GM19324 (cell line): ENCODE measurements around the gene TRIM62.

ENCODE experiments used
- ATAC-seq: cut with Tn5 transposase; IDR thresholded peaks from one replicate; pipeline ENCODE4 v1.9.1; 2021; ENCODE audit warnings: mild to moderate bottlenecking, moderate library complexity; ENCODE audit not compliant: unreplicated experiment, low FRiP score

The TRIM62 gene

GRCh38 chr1:33162141-33162540 is 19.7 kb downstream of the TRIM62 start:
- no peak for ATAC-seq

DNA sequence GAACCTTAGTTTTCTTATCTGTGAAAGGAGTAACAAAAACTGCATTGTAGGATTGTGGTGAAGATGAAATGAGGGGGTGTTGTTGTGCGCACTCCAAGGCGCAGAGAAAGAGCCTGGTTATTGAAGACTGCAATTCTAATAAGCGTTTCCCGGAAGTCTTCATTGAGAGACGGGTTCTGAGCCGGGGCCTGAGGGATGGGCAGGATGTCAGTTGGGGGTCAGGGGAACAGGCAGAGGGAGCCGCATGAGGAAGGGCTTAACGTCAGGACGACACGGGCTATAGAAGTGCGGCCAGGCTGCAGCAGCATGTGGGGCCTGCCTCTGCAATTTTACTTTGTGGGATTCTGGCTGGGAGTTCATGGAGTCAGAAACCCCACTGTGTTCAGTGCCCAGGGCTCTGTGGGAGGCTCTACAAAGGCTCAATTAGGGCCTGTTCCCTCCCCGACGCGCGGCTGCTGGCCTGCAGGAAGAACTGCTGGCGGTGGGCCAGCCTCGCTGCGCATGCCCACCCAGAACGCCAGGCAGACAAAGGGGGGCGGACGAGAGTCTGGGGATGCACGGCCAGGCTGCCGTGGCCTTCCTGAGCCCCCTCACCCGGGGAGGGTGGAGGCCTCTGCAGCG is 20.7 kb downstream of the TRIM62 start:
- no peak for ATAC-seq

DNA sequence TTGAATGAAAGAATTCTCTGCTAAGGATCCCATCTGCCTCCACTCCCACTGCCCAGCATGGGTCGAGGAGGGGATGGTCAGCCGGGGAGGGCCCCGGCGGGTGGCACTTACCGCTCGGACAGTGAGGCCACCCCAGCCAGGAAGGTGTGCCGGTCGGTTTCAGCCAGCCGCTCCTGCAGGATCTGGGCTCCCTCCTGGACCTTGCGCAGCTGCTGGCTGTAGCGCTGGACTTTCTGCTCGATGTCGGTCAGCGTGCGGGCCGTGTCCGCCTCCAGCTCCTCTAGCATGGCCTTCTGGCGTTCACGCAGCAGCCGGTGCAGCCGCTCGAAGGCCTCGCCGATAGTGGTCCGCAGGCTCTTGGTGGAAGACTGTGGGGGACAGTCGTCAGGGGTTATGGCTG is 22.3 kb downstream of the TRIM62 start:
- ATAC-seq, result no peak

GRCh38 chr1:33158366-33158765 is 23.5 kb downstream of the TRIM62 start:
- ATAC-seq, result no peak

- no peak for ATAC-seq
Observed at GRCh38 chr1:33157131-33157530, 24.7 kb downstream of the TRIM62 start.

DNA sequence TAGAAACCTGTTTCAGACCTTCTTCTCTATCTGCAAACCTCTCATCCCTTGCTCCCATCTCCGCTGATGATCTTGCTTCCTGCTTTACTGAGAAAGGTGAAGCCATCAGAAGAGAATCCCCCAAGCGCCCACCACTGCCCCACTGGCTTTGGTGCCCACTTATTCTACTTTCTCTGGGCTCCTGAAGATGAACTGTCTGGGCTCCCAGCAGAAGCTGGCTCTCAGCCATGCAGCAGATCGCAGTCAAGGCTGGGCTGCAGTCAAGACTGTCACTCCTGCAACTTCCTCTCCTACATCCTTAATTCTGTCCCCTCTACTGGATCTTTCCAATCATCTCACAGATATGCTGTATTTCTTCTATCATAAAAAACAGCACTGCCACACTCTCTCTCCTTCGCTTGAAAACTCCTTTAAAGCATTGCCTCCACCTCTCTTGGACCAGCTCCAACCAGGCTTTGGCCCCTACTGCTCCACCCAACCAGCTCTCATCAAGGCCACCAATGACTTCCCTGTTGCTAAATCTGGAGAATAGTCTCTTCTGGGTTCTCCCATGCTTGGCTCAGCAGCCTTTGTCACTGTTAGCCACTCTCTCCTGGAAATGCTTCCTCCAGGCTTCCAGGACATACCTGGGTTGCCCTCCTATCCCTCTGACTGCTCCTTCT is 25.8 kb downstream of the TRIM62 start:
- ATAC-seq, result no peak

DNA sequence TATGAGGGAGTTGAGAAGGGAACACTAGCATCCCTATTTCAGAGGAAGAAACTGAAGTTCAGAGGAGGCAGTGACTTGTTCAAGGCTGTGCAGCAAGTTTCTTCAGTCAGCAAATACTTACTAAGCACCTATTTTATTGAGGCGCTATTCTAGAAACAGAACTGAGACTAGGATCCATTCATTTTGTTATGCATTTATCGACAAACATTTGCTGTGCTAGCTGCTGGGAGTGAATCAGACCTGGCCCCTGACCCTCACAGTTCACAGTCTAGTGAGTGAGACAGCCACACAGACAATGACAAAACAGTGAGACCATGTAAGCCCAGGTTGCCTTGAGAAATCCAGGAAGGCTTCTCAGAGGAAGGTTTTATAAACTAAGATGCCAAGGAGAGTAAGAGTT is 28.2 kb downstream of the TRIM62 start:
- ATAC-seq, result no peak

GRCh38 chr1:33152685-33153432 is 29.0 kb downstream of the TRIM62 start:
- ATAC-seq, result no peak

- ATAC-seq, result no peak
Observed at GRCh38 chr1:33151116-33151515, 30.7 kb downstream of the TRIM62 start.

DNA sequence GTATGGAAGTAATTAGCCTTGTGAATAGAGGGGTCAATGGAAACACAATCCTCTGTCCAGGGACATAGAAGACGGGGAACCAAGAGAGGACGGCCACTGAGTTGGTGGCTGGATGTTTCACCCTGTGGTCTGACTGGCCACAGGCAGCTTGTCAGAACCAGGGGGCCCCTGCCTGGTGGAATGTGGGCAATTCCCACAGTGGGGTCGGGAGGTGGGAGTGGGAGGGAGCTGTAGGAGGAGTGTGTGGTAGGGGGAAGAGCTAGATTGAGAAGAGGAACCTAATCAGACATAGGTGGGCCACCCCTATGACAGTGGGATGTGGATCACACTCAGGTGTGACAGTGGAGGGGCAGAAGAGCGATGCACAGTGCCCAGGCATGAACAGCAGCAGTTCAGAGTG is 31.3 kb downstream of the TRIM62 start:
- ATAC-seq, result no peak

DNA sequence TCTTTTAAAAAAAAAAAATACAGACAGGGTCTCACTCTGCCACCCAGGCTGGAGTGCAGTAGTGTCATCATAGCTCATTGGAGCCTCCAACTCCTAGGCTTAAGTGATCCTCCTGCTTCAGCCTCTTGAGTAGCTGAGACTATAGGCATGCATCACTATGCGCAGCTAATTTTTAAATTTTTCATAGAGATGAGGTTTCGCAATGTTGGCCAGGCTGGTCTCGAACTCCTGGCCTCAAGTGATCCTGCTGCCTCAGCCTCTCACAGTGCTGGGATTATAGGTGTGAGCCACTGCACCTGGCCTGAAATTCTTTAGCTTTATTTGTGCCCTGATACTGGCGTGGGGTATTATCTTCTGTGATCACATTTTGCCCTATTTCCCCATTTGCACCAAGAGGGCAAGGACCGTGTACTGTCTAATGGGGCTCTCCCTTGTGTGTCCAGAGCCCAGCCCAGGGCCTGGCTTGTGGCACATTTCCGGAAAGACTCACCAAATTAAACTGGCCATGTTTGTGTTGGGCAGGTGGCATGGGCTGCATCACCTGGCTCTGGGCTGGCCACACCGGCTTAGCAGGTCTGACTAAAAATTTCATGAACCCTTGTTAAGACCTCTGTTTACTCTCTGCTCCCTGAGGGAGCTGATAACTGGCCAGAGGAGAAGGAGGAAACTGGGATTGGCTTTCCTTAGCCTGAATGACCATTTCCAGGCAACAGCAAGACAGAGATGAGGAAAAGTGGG is 32.2 kb downstream of the TRIM62 start:
- ATAC-seq, result no peak

DNA sequence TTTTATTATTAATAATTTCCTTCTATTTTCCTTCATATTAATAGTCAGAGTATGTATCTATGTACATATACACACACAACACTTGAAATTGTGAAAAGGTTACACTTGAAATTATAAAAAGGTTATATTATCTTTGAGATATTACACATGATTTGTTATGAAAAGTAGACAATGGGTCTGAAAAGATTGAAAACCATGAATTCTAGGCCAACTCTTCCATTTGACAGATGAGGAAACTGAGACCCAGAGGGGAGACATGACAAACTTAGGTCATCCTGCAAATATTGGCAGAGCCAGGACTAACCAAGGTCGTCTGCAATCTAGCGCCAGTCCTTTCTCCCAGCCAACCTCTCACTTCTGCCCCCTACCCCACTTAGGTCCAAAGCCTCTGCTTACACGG is 33.2 kb downstream of the TRIM62 start:
- ATAC-seq, result no peak

- no peak for ATAC-seq
Observed at GRCh38 chr1:33147997-33148314, 33.9 kb downstream of the TRIM62 start.

GRCh38 chr1:33147275-33147996 is 34.4 kb downstream of the TRIM62 start:
- no peak for ATAC-seq

- ATAC-seq, result no peak
Observed at GRCh38 chr1:33146003-33146402, 35.8 kb downstream of the TRIM62 start.

DNA sequence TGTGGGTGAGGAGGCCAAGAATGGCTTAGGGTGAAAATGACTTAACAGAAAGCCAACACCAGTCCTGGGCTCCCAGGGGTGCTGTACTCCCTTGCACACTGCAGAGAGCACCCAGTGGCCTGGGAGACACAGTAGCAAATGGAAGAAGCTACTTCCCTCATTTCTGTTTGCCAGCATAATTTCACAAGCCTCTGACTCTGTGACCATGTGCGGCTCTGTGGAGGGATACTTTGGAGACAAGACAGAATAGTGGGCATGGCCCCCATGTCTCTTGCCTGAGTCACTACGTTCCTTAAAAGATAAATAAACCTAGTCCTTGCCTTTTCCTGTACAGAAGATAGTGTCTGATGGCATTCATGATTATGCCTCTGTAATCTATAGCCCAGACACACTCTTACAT is 38.1 kb downstream of the TRIM62 start:
- ATAC-seq, result no peak

DNA sequence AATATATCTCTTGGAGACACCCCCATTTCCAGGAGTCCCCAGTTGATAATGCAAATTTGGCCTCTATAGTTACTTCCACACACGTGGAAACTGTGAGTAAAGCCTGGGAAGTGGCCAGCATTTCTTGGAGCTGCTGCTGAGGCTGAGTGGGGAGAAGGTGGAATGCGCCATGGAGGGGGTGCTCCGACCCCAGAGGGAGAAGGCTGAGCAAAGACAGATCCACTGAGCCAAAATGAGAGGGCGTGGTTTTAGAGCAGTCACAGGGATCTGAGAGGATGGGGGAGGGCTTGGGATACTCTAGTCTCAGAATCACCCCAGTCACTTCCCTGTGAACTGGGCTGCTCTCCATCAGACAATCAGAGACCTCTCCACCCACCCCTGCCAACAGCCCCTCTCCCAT is 38.7 kb downstream of the TRIM62 start:
- no peak for ATAC-seq

DNA sequence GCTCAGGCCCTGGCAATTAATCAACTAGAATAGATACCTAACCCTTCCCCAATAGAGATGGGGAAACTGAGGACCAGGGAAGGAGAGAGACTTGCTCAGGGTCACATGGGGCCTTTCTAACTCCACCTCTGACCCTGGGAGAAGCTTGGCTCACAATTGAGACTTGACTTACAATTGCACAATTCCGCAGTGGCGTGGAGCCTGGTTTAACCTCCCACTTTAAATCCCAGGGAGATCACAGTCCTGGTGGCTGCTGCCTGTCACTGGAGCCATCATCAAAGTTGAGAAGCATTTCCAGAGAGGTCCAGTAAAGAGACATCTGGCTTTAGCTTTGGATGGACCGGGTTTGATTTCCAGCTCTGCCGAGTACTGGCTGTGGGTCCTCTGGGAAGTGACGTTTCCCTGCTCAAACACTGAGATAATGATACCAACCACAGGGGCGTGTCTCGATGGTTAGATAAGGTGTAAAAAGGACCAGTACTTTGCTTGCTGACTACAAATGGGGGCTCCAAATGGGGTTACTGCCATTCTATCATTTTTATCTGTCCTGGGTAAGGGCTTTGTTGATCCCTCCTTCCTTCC is 39.3 kb downstream of the TRIM62 start:
- ATAC-seq, result no peak

- no peak for ATAC-seq
Observed at GRCh38 chr1:33141781-33142180, 40.1 kb downstream of the TRIM62 start.

DNA sequence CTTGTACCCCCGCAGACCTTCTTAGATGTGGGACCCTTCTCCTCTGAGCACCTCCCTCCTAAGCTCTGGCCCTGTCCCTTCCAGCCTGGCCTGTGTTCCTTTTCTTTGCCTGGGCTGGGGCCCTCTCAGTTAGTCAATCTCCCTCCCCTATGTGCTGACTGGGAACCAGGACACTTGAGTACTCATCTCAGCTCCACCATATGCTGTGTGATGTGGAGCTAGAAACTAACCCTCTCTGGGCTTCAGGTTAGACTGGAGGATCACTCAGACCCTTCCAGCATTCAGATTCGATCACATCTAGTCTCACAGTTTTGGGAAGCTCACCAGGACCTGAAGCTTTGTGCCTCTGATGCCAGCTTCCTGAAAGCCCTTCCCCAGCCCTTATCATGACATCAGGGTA is 40.6 kb downstream of the TRIM62 start:
- ATAC-seq, result no peak
